Measurements from ENCODE around the gene RFX1.

- TF ChIP-seq CTCF (IDR thresholded peaks at IDR 0.05), result no peak
- TF ChIP-seq HMGXB4 (CRISPR knock-in tag; IDR thresholded peaks at IDR 0.05), result no peak
- TF ChIP-seq ZNF263 (CRISPR knock-in tag; IDR thresholded peaks at IDR 0.05; ENCODE audit: low read depth), result no peak
- TF ChIP-seq CREB1 (CRISPR knock-in tag; IDR thresholded peaks at IDR 0.05), result no peak
- TF ChIP-seq FOXK1 (CRISPR knock-in tag; IDR thresholded peaks at IDR 0.05), result no peak
Measured at GRCh38 chr19:14035706-14036105, 29.6 kb upstream of the RFX1 start.
